ENCODE measurements around the gene JARID2.

GRCh38 chr6:15206887-15207286 lies 39.0 kb upstream of the JARID2 start:
- no peak for TF ChIP-seq CTCF (IDR thresholded peaks at IDR 0.05 in 4 of 5, conservative IDR thresholded peaks at IDR 0.05 in 1 of 5)
- no peak for TF ChIP-seq POLR2A (IDR thresholded peaks at IDR 0.05)

Data from gastrocnemius medialis (tissue), 4 donors.